Suprapubic skin (tissue), 4 donors: ENCODE results near the gene OR52N4.

ENCODE experiments used
- CTCF ChIP-seq, 2 donors: fragments of 200-600 bp in 1 of 2; fragments of 450-650 bp in 1 of 2; sonication (generic) in 1 of 2; IDR thresholded peaks; one replicate each; pipeline ENCODE4 v1.5.1; 2016 to 2019; ENCODE audit warnings: antibody characterized with exemption in 2 of 2, mild to moderate bottlenecking in 1 of 2, moderate library complexity in 1 of 2
- POLR2A ChIP-seq, 2 donors: fragments of 450-650 bp; IDR thresholded peaks; one replicate each; pipeline ENCODE4 v1.6.1; 2017; ENCODE audit warnings: antibody characterized with exemption in 2 of 2, mild to moderate bottlenecking in 2 of 2, moderate library complexity in 2 of 2
- POLR2AphosphoS5 ChIP-seq, 3 donors: sonication (generic); formaldehyde crosslinking; IDR thresholded peaks; one replicate each; pipeline ENCODE4 v1.6.1; 2017; ENCODE audit warnings: antibody characterized with exemption in 3 of 3

GRCh38 chr11:5737670-5738392, 16.2 kb upstream of the OR52N4 start:
- TF ChIP-seq POLR2A (IDR thresholded peaks at IDR 0.05) (no peak), CTCF (IDR thresholded peaks at IDR 0.05) (no peak), POLR2AphosphoS5 (IDR thresholded peaks at IDR 0.05) (no peak)
